ENCODE data around the gene PRXL2B.

DNA sequence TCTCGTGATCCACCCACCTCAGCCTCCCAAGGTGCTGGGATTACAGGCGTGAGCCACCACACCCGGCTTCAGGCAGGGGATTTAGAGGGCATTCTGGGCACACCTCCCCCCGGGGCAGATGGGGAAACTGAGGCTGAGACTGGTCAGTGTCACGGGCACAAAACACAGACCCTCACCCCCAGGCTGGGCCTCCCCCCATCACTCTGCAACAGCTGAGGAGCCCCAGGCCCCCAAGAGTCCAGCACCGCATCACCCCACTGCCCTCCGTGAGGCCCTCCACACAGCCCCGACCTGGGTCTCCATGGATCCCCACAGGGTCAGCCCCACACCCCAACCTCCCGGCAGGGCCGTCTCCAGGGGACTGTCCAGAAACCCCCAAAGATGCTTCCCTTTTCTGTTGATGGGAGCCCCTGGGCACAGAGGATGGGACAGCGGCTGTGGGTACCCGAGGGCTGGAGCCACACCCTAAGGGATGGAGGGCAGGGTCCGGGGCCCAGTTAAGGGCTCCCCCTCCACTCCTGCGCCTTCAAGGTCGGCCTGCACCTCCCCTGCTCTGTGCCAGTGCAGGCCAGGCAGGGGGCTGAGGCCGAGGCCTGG lies 19.4 kb upstream of the PRXL2B start:
- TF ChIP-seq, protein P1, sequence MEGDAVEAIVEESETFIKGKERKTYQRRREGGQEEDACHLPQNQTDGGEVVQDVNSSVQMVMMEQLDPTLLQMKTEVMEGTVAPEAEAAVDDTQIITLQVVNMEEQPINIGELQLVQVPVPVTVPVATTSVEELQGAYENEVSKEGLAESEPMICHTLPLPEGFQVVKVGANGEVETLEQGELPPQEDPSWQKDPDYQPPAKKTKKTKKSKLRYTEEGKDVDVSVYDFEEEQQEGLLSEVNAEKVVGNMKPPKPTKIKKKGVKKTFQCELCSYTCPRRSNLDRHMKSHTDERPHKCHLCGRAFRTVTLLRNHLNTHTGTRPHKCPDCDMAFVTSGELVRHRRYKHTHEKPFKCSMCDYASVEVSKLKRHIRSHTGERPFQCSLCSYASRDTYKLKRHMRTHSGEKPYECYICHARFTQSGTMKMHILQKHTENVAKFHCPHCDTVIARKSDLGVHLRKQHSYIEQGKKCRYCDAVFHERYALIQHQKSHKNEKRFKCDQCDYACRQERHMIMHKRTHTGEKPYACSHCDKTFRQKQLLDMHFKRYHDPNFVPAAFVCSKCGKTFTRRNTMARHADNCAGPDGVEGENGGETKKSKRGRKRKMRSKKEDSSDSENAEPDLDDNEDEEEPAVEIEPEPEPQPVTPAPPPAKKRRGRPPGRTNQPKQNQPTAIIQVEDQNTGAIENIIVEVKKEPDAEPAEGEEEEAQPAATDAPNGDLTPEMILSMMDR (conservative IDR thresholded peaks at IDR 0.05 in 1 of 2, IDR thresholded peaks at IDR 0.05 in 1 of 2; ENCODE audit: extremely low read depth in 1 of 2, insufficient read depth in 1 of 2, low read depth in 1 of 2, low read length in 2 of 2) = no peak
- TF ChIP-seq EZH2 (IDR thresholded peaks at IDR 0.05; ENCODE audit: borderline replicate concordance, low read length) = no peak

All from mammary epithelial cell (primary cell).